ENCODE measurements around the gene SUPT6H.

DNA sequence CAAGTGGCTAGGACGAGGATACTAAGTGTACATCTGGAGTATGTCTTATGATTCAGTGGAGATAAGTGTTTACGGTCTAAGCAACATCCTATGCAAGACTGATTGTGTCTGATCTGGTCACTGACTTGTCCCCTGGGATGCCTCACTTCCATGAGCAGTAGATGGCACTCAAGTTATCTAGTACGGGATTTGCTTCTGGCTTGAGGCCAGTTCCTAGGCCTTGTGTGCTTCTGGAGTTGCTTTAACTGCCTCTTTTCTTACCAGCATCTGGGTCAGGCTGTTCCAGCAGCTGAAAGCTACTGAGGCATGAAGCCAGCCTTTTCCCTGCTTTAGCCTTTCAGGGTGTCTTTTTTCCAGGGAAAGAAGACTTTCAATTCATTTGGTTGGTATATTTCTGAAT, 23.0 kb downstream of the SUPT6H start:
- TF ChIP-seq, protein P1, sequence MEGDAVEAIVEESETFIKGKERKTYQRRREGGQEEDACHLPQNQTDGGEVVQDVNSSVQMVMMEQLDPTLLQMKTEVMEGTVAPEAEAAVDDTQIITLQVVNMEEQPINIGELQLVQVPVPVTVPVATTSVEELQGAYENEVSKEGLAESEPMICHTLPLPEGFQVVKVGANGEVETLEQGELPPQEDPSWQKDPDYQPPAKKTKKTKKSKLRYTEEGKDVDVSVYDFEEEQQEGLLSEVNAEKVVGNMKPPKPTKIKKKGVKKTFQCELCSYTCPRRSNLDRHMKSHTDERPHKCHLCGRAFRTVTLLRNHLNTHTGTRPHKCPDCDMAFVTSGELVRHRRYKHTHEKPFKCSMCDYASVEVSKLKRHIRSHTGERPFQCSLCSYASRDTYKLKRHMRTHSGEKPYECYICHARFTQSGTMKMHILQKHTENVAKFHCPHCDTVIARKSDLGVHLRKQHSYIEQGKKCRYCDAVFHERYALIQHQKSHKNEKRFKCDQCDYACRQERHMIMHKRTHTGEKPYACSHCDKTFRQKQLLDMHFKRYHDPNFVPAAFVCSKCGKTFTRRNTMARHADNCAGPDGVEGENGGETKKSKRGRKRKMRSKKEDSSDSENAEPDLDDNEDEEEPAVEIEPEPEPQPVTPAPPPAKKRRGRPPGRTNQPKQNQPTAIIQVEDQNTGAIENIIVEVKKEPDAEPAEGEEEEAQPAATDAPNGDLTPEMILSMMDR (IDR thresholded peaks at IDR 0.05 in 4 of 5, conservative IDR thresholded peaks at IDR 0.05 in 1 of 5), result peak in 2 of 5 experiments; percentile 15 to 19
- TF ChIP-seq POLR2A (IDR thresholded peaks at IDR 0.05), result no peak

Data from gastrocnemius medialis (tissue), 4 donors.